WTC11 (cell line): Measurements from ENCODE around the gene PPP6R3. TPM values are rescaled to one million over a fixed set of nuclear protein-coding genes. Genes with fewer than 3 reads are reported as not detected.

Experiments
- ATAC-seq: fragments of 200-7000 bp; cut with Tn5 transposase; 2 replicates; pipeline ENCODE4 v1.10.0; 2021; ENCODE audit warnings: mild to moderate bottlenecking, moderate library complexity
- CTCF ChIA-PET: fragments of 300-600 bp; sonication (Branson Sonifier 250); formaldehyde crosslinking; loops from one replicate; lab custom pipeline; 2021; ENCODE audit warnings: antibody characterized with exemption; lab: Charles Lee
- POLR2A ChIA-PET: fragments of 350-600 bp; sonication (Branson Sonifier 250); formaldehyde crosslinking; loops from one replicate; lab custom pipeline; 2021; ENCODE audit warnings: antibody characterized with exemption; lab: Charles Lee
- DNase-seq: peaks from one replicate; pipeline ENCODE4 v3.0.0; 2021; ENCODE audit warnings: low spot score
- H3K27ac Mint-ChIP-seq: 2 replicates; pipeline ENCODE4 v1.8.0; 2021; ENCODE audit warnings: mixed read lengths
- H3K27me3 Mint-ChIP-seq: 2 replicates; pipeline ENCODE4 v1.8.0; 2021; ENCODE audit warnings: low read depth, mild to moderate bottlenecking, moderate library complexity, mixed read lengths
- H3K36me3 Mint-ChIP-seq: 2 replicates; pipeline ENCODE4 v1.8.0; 2021; ENCODE audit warnings: mixed read lengths
- H3K4me1 Mint-ChIP-seq: 2 replicates; pipeline ENCODE4 v1.8.0; 2022; ENCODE audit warnings: mixed read lengths
- H3K4me3 Mint-ChIP-seq: 2 replicates; pipeline ENCODE4 v1.8.0; 2021; ENCODE audit warnings: mild to moderate bottlenecking, moderate library complexity, mixed read lengths
- H3K9me3 Mint-ChIP-seq: 2 replicates; pipeline ENCODE4 v1.8.0; 2021; ENCODE audit warnings: mixed read lengths
- AFF4 ChIP-seq: sonication (generic); formaldehyde crosslinking; IDR thresholded peaks from 2 replicates; pipeline ENCODE4 v1.8.1; 2023; ENCODE audit warnings: mild to moderate bottlenecking, missing genetic modification reagents, borderline replicate concordance
- AR ChIP-seq: fragments of 250-450 bp; sonication (Bioruptor Pico); IDR thresholded peaks from 2 replicates; pipeline ENCODE4 v1.9.0; 2021; ENCODE audit warnings: mild to moderate bottlenecking
- CBFB ChIP-seq: sonication (generic); formaldehyde crosslinking; IDR thresholded peaks from 2 replicates; pipeline ENCODE4 v1.8.1; 2022; ENCODE audit warnings: mild to moderate bottlenecking, low read depth, missing genetic modification reagents
- CDX4 ChIP-seq: fragments of 250-450 bp; sonication (Bioruptor Pico); IDR thresholded peaks from 2 replicates; pipeline ENCODE4 v1.9.0; 2021; ENCODE audit warnings: moderate library complexity, mild to moderate bottlenecking, inconsistent platforms, borderline replicate concordance
- CTCF ChIP-seq: fragments of 200-600 bp; IDR thresholded peaks from 2 replicates; pipeline ENCODE4 v1.8.0; 2022; ENCODE audit warnings: antibody characterized with exemption
- HMGA2 ChIP-seq: fragments of 250-450 bp; sonication (Bioruptor Pico); IDR thresholded peaks from 2 replicates; pipeline ENCODE4 v1.4.0; 2021; ENCODE audit warnings: mild to moderate bottlenecking, moderate library complexity
- RELA ChIP-seq: sonication (generic); formaldehyde crosslinking; IDR thresholded peaks from 2 replicates; pipeline ENCODE4 v1.8.1; 2022; ENCODE audit warnings: missing genetic modification reagents, mild to moderate bottlenecking, borderline replicate concordance
- TCF7 ChIP-seq: sonication (generic); formaldehyde crosslinking; IDR thresholded peaks from 2 replicates; pipeline ENCODE4 v1.8.0; 2022; ENCODE audit warnings: mild to moderate bottlenecking, low read depth, missing genetic modification reagents, moderate library complexity
- TEAD1 ChIP-seq: sonication (generic); formaldehyde crosslinking; IDR thresholded peaks from 2 replicates; pipeline ENCODE4 v1.8.0; 2022; ENCODE audit warnings: mild to moderate bottlenecking, missing genetic modification reagents
- total RNA-seq: library from RNA; stranded (reverse); gene quantifications from 3 replicates; pipeline ENCODE4 v1.2.3, GENCODE V29; 2021
- TF ChIP-seq, protein P1 (sequence below): sonication (generic); formaldehyde crosslinking; IDR thresholded peaks from 2 replicates; pipeline ENCODE4 v1.8.1; 2022; ENCODE audit warnings: missing genetic modification reagents, borderline replicate concordance
- TF ChIP-seq, protein P2 (sequence below): sonication (generic); formaldehyde crosslinking; IDR thresholded peaks from 2 replicates; pipeline ENCODE4 v1.8.1; 2022; ENCODE audit warnings: low read depth, missing genetic modification reagents, borderline replicate concordance
- TF ChIP-seq, protein P3 (sequence below): sonication (generic); formaldehyde crosslinking; IDR thresholded peaks from 2 replicates; pipeline ENCODE4 v1.8.0; 2022; ENCODE audit warnings: mild to moderate bottlenecking, missing genetic modification reagents
- TF ChIP-seq, protein P4 (sequence below): fragments of 250-450 bp; sonication (Bioruptor Pico); conservative IDR thresholded peaks from 2 replicates; pipeline ENCODE4 v1.9.0; 2021; ENCODE audit warnings: mild to moderate bottlenecking
- TF ChIP-seq, protein P5 (sequence below): sonication (generic); formaldehyde crosslinking; conservative IDR thresholded peaks from 2 replicates; pipeline ENCODE4 v1.8.1; 2022; ENCODE audit warnings: mild to moderate bottlenecking, missing genetic modification reagents

The PPP6R3 gene
- total RNA-seq, 1 experiment from 2014 or later, result 138 TPM

GRCh38 chr11:68657021-68657780, 196.6 kb downstream of the PPP6R3 start:
- POLR2A ChIA-PET, result no interaction called here
- H3K4me1 Mint-ChIP-seq, result peaks cover 6% of the 10 kb centered on the region; the same call in 1 of the 2 replicates
- DNase-seq (no peak), ATAC-seq (no peak)
- peaks cover 13% of the 10 kb centered on the region for H3K36me3 Mint-ChIP-seq
- peak overlapping the region; percentile 29; the same call in 1 of the 2 replicates for H3K27ac Mint-ChIP-seq
- peaks cover 3% of the 10 kb centered on the region; the same call in 1 of the 2 replicates for H3K27me3 Mint-ChIP-seq
- H3K4me3 Mint-ChIP-seq, result no peak overlapping the region
- TF ChIP-seq, protein P1, sequence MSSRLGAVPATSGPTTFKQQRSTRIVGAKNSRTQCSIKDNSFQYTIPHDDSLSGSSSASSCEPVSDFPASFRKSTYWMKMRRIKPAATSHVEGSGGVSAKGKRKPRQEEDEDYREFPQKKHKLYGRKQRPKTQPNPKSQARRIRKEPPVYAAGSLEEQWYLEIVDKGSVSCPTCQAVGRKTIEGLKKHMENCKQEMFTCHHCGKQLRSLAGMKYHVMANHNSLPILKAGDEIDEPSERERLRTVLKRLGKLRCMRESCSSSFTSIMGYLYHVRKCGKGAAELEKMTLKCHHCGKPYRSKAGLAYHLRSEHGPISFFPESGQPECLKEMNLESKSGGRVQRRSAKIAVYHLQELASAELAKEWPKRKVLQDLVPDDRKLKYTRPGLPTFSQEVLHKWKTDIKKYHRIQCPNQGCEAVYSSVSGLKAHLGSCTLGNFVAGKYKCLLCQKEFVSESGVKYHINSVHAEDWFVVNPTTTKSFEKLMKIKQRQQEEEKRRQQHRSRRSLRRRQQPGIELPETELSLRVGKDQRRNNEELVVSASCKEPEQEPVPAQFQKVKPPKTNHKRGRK (CRISPR knock-in tag), result no peak
- no peak for TF ChIP-seq TCF7 (CRISPR knock-in tag)
- no peak for TF ChIP-seq TEAD1 (CRISPR knock-in tag)
- TF ChIP-seq, protein P2, sequence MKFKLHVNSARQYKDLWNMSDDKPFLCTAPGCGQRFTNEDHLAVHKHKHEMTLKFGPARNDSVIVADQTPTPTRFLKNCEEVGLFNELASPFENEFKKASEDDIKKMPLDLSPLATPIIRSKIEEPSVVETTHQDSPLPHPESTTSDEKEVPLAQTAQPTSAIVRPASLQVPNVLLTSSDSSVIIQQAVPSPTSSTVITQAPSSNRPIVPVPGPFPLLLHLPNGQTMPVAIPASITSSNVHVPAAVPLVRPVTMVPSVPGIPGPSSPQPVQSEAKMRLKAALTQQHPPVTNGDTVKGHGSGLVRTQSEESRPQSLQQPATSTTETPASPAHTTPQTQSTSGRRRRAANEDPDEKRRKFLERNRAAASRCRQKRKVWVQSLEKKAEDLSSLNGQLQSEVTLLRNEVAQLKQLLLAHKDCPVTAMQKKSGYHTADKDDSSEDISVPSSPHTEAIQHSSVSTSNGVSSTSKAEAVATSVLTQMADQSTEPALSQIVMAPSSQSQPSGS (CRISPR knock-in tag), result no peak
- TF ChIP-seq CBFB (CRISPR knock-in tag), result no peak
- TF ChIP-seq, protein P3, sequence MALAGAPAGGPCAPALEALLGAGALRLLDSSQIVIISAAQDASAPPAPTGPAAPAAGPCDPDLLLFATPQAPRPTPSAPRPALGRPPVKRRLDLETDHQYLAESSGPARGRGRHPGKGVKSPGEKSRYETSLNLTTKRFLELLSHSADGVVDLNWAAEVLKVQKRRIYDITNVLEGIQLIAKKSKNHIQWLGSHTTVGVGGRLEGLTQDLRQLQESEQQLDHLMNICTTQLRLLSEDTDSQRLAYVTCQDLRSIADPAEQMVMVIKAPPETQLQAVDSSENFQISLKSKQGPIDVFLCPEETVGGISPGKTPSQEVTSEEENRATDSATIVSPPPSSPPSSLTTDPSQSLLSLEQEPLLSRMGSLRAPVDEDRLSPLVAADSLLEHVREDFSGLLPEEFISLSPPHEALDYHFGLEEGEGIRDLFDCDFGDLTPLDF (CRISPR knock-in tag), result no peak
- TF ChIP-seq, protein P4, sequence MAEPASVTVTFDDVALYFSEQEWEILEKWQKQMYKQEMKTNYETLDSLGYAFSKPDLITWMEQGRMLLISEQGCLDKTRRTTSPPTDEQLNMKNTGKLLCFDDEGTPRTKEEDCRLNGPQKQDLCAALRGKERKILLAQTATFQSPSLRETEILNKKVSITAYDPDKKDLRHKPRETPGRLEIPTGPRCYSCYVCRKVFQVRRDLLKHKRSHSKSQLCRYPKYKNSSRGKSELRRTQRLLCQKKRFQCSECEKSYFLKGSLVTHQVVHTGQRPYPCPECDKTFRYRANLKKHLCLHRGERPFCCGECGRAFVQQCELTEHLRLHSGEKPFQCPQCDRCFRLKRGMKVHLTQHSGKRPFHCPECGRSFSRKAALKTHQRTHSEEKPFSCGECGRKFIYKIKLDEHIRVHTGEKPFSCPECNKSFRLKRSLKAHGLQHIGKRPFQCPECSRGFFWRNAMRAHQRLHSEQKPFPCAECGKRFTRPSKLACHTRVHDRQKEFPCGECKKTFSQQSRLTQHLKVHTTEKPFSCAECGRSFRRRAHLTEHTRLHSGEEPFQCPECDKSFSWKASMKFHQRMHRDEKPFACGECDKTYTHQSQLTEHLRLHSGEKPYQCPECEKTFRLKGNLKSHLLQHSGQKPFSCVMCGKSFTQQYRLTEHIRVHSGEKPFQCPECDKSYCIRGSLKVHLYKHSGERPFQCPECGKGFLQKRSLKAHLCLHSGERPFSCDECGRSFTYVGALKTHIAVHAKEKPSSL (CRISPR knock-in tag), result no peak
- no peak for TF ChIP-seq AR (CRISPR knock-in tag)
- no peak for TF ChIP-seq AFF4
- no peak for TF ChIP-seq CDX4 (CRISPR knock-in tag)
- TF ChIP-seq, protein P5, sequence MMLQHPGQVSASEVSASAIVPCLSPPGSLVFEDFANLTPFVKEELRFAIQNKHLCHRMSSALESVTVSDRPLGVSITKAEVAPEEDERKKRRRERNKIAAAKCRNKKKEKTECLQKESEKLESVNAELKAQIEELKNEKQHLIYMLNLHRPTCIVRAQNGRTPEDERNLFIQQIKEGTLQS (CRISPR knock-in tag), result no peak
- no peak for TF ChIP-seq HMGA2
- no peak for TF ChIP-seq CTCF
- TF ChIP-seq RELA (CRISPR knock-in tag), result no peak
- CTCF ChIA-PET, result interaction anchor here (1.2 kb wide), 1 partner anchor 13 kb away, joined by 4 read pairs; no protein-coding TSS in a partner anchor
- peaks cover 14% of the 10 kb centered on the region for H3K9me3 Mint-ChIP-seq
